ENCODE measurements around the gene NTN4.
"Not testable (repeated sequence)": the region's sequence is repeated elsewhere in the genome, so short reads cannot be mapped to it uniquely, and the experiment has no call there.

NTN4 gene

GRCh38 chr12:95620171-95620570, 170.4 kb downstream of the NTN4 start:
- CTCF ChIA-PET = interaction anchor here (1.0 to 8.5 kb wide), 2 partner anchors 8 to 26 kb away, joined by 3 to 64 read pairs; no protein-coding TSS in a partner anchor
- TF ChIP-seq CTCF (IDR thresholded peaks at IDR 0.05; ENCODE audit: insufficient read depth, low read length, missing control alignments) = no peak
- no peak overlapping the region for H3K4me3 ChIP-seq (ENCODE audit: low read depth, low read length)
- no peak for DNase-seq (ENCODE audit: low read depth, low spot score)
- POLR2A ChIA-PET = interaction anchor here (0.6 kb wide), 1 partner anchor 89 kb away, joined by 3 read pairs; no protein-coding TSS in a partner anchor

- POLR2A ChIA-PET; DNase-seq (ENCODE audit: low read depth, low spot score); H3K4me3 ChIP-seq (ENCODE audit: low read depth, low read length): not testable (repeated sequence)
- CTCF ChIA-PET = interaction anchor here (2.0 kb wide), 1 partner anchor 194 kb away, joined by 4 read pairs; no protein-coding TSS in a partner anchor
These were observed 174.1 kb downstream of the NTN4 start for GRCh38 chr12:95616470-95616869.

- POLR2A ChIA-PET = no interaction called here
- no peak for DNase-seq (ENCODE audit: low read depth, low spot score)
- no peak overlapping the region for H3K4me3 ChIP-seq (ENCODE audit: low read depth, low read length)
- no peak for TF ChIP-seq CTCF (IDR thresholded peaks at IDR 0.05; ENCODE audit: insufficient read depth, low read length, missing control alignments)
- CTCF ChIA-PET = interaction anchor here (1.0 to 8.8 kb wide), 4 partner anchors 6 to 217 kb away, joined by 3 to 64 read pairs (median 4); no protein-coding TSS in a partner anchor
These were observed 174.8 kb downstream of the NTN4 start for GRCh38 chr12:95615749-95616148.

- no peak overlapping the region for H3K4me3 ChIP-seq (ENCODE audit: low read depth, low read length)
- no peak for DNase-seq (ENCODE audit: low read depth, low spot score)
- TF ChIP-seq CTCF (IDR thresholded peaks at IDR 0.05; ENCODE audit: insufficient read depth, low read length, missing control alignments) = no peak
- CTCF ChIA-PET = interaction anchor here (0.7 to 8.8 kb wide), 4 partner anchors 8 to 234 kb away, joined by 3 to 64 read pairs (median 4); no protein-coding TSS in a partner anchor
- POLR2A ChIA-PET = no interaction called here
These were observed 176.1 kb downstream of the NTN4 start for GRCh38 chr12:95614390-95614982.

- no peak for TF ChIP-seq CTCF (IDR thresholded peaks at IDR 0.05; ENCODE audit: insufficient read depth, low read length, missing control alignments)
- ChIA-PET POLR2A (no interaction called here), CTCF (interaction anchor here (1.0 to 8.8 kb wide), 4 partner anchors 9 to 207 kb away, joined by 3 to 64 read pairs (median 4); no protein-coding TSS in a partner anchor)
- H3K4me3 ChIP-seq (ENCODE audit: low read depth, low read length) = no peak overlapping the region
- no peak for DNase-seq (ENCODE audit: low read depth, low spot score)
These were observed 177.5 kb downstream of the NTN4 start for GRCh38 chr12:95613021-95613420.

- no peak overlapping the region for H3K4me3 ChIP-seq (ENCODE audit: low read depth, low read length)
- no peak for DNase-seq (ENCODE audit: low read depth, low spot score)
- POLR2A ChIA-PET = no interaction called here
- TF ChIP-seq CTCF (IDR thresholded peaks at IDR 0.05; ENCODE audit: insufficient read depth, low read length, missing control alignments) = no peak
- CTCF ChIA-PET = interaction anchor here (0.7 to 8.8 kb wide), 5 partner anchors 10 to 203 kb away, joined by 3 to 64 read pairs (median 3); no protein-coding TSS in a partner anchor
These were observed 178.8 kb downstream of the NTN4 start for GRCh38 chr12:95611676-95612309.
